HCT116 (cell line): ENCODE measurements around the gene TFCP2. TPM values are rescaled to one million over a fixed set of nuclear protein-coding genes. Genes with fewer than 3 reads are reported as not detected.

Source experiments
- ATAC-seq: fragments of 200-7000 bp; cut with Tn5 transposase; 2 replicates; pipeline ENCODE4 v1.9.1; 2020; ENCODE audit warnings: mild to moderate bottlenecking, moderate library complexity
- BruUV-seq: library from RNA; stranded (reverse); fragments of 400-500 nt; replicated peaks from 2 replicates; lab custom pipeline; 2021; lab: Mats Ljungman, UMichigan
- CTCF ChIA-PET: fragments of 300-600 bp; sonication (Branson Sonifier 250); formaldehyde crosslinking; loops from one replicate; lab custom pipeline; 2021; ENCODE audit warnings: antibody characterized with exemption; lab: Charles Lee
- POLR2A ChIA-PET: fragments of 300-600, 350-600 bp; sonication (Branson Sonifier 250); formaldehyde crosslinking; loops from one replicate; lab custom pipeline; 2021; ENCODE audit warnings: antibody characterized with exemption; lab: Charles Lee
- RAD21 ChIA-PET, 2 experiments: fragments of 300-600 bp; sonication (Branson Sonifier 250); formaldehyde crosslinking; loops; one replicate each; lab custom pipeline; 2023; ENCODE audit warnings: low total read pairs in 2 of 2; ENCODE audit not compliant: uncharacterized antibody in 2 of 2, unreplicated experiment in 2 of 2, low non-redundant PET in 1 of 2; lab: Charles Lee
- DNase-seq: peaks from one replicate; pipeline ENCODE4 v3.0.0-alpha.2; 2010; ENCODE audit warnings: low read depth, low spot score
- H2AFZ ChIP-seq: fragments of 200-600 bp; shearing (Covaris generic), sonication (generic); 2 replicates; pipeline ENCODE4 v1.6.1; 2017; ENCODE audit warnings: low read depth, mixed run types, mixed read lengths, antibody characterized with exemption, low read length; ENCODE audit not compliant: poor library complexity, severe bottlenecking
- H3K27ac ChIP-seq: 2 replicates; pipeline ENCODE4 v1.5.1; 2012; ENCODE audit warnings: low read depth, low read length
- H3K27me3 ChIP-seq: fragments of 200-600 bp; sonication (generic); 2 replicates; pipeline ENCODE4 v1.6.1; 2016; ENCODE audit warnings: mixed run types, low read length, mixed read lengths; ENCODE audit not compliant: insufficient read depth
- H3K36me3 ChIP-seq, 2 experiments: fragments of 200-500 bp in 1 of 2; fragments of 200-600 bp in 1 of 2; sonication (Bioruptor generic) in 1 of 2; sonication (generic) in 1 of 2; 2 replicates each; pipeline versions ENCODE4 v1.5.1 to v1.6.1; 2014 to 2016; ENCODE audit warnings: low read length in 2 of 2, inconsistent platforms in 1 of 2, mixed read lengths in 1 of 2, mixed run types in 1 of 2; ENCODE audit not compliant: insufficient read depth in 2 of 2, control insufficient read depth in 1 of 2
- H3K4me1 ChIP-seq, 2 experiments: fragments of 200-600 bp in 1 of 2; sonication (generic) in 1 of 2; 2 replicates each; pipeline versions ENCODE4 v1.5.1 to v1.6.1; 2012 to 2017; ENCODE audit warnings: low read length in 2 of 2, inconsistent platforms in 1 of 2, mild to moderate bottlenecking in 1 of 2, mixed read lengths in 1 of 2, mixed run types in 1 of 2, moderate library complexity in 1 of 2; ENCODE audit not compliant: insufficient read depth in 2 of 2, control insufficient read depth in 1 of 2
- H3K4me2 ChIP-seq: fragments of 200-600 bp; sonication (generic); 2 replicates; pipeline ENCODE4 v1.6.1; 2017; ENCODE audit warnings: mixed run types, low read length, mixed read lengths
- H3K4me3 ChIP-seq, 2 experiments: fragments of 200-600 bp in 1 of 2; sonication (generic) in 1 of 2; replicated peaks in 1 of 2; 2 replicates each; pipeline ENCODE4 v1.5.1; 2011 to 2016; ENCODE audit warnings: low read length in 2 of 2, control low read depth in 1 of 2, low read depth in 1 of 2, mild to moderate bottlenecking in 1 of 2, mixed read lengths in 1 of 2, mixed run types in 1 of 2
- H3K79me2 ChIP-seq: fragments of 200-600 bp; sonication (generic); 2 replicates; pipeline ENCODE4 v1.6.1; 2017; ENCODE audit warnings: mild to moderate bottlenecking, mixed run types, low read length, moderate library complexity, mixed read lengths; ENCODE audit not compliant: insufficient read depth
- H3K9ac ChIP-seq: fragments of 200-600 bp; sonication (generic); 2 replicates; pipeline ENCODE4 v1.6.1; 2016; ENCODE audit warnings: low read length, mixed read lengths
- H3K9me2 ChIP-seq: fragments of 200-600 bp; sonication (generic), shearing (Covaris generic); 2 replicates; pipeline ENCODE4 v1.6.1; 2017; ENCODE audit warnings: mixed run types, mild to moderate bottlenecking, moderate library complexity; ENCODE audit not compliant: insufficient read depth
- H3K9me3 ChIP-seq, 2 experiments: fragments of 200-500 bp in 1 of 2; fragments of 200-600 bp in 1 of 2; sonication (Bioruptor generic) in 1 of 2; sonication (generic) in 1 of 2; 2 replicates each; pipeline ENCODE4 v1.6.1; 2014 to 2017; ENCODE audit warnings: low read length in 2 of 2, mixed read lengths in 2 of 2, inconsistent platforms in 1 of 2, low read depth in 1 of 2, mild to moderate bottlenecking in 1 of 2, mixed run types in 1 of 2, moderate library complexity in 1 of 2; ENCODE audit not compliant: control insufficient read depth in 1 of 2, insufficient read depth in 1 of 2
- H4K20me1 ChIP-seq: fragments of 200-600 bp; sonication (generic), shearing (Covaris generic); 2 replicates; pipeline ENCODE4 v1.6.1; 2017; ENCODE audit warnings: mixed run types, mild to moderate bottlenecking, moderate library complexity; ENCODE audit not compliant: insufficient read depth
- CBX3 ChIP-seq: IDR thresholded peaks from 2 replicates; pipeline ENCODE4 v1.6.1; 2012; ENCODE audit warnings: low read depth
- CEBPB ChIP-seq: IDR thresholded peaks from 2 replicates; pipeline ENCODE4 v1.6.1; 2012; ENCODE audit warnings: low read depth
- EGR1 ChIP-seq: IDR thresholded peaks from 2 replicates; pipeline ENCODE4 v1.6.1; 2012; ENCODE audit warnings: low read depth
- ELF1 ChIP-seq: IDR thresholded peaks from 2 replicates; pipeline ENCODE4 v1.6.1; 2012; ENCODE audit warnings: low read depth, borderline replicate concordance
- EZH2 ChIP-seq: fragments of 200-600 bp; sonication (generic); IDR thresholded peaks from 2 replicates; pipeline ENCODE4 v1.6.1; 2017; ENCODE audit warnings: antibody characterized with exemption, mixed run types
- EZH2phosphoT487 ChIP-seq: fragments of 200-600 bp; IDR thresholded peaks from 2 replicates; pipeline ENCODE4 v1.6.1; 2018; ENCODE audit warnings: antibody characterized with exemption, borderline replicate concordance
- JUND ChIP-seq: IDR thresholded peaks from 2 replicates; pipeline ENCODE4 v1.6.1; 2012
- POLR2A ChIP-seq: IDR thresholded peaks from 2 replicates; pipeline ENCODE4 v1.7.0; 2011; ENCODE audit warnings: borderline replicate concordance; ENCODE audit not compliant: insufficient read depth, insufficient read length; ENCODE audit errors: extremely low read depth
- POLR2AphosphoS5 ChIP-seq: IDR thresholded peaks from 2 replicates; pipeline ENCODE4 v1.6.1; 2011; ENCODE audit warnings: mild to moderate bottlenecking, low read depth, low read length, moderate library complexity
- RAD21 ChIP-seq: IDR thresholded peaks from 2 replicates; pipeline ENCODE4 v1.6.1; 2012; ENCODE audit warnings: low read depth, mild to moderate bottlenecking
- SIN3A ChIP-seq: IDR thresholded peaks from 2 replicates; pipeline ENCODE4 v1.6.1; 2012; ENCODE audit warnings: low read depth
- SP1 ChIP-seq: IDR thresholded peaks from 2 replicates; pipeline ENCODE4 v1.6.1; 2012; ENCODE audit warnings: low read depth
- TCF7L2 ChIP-seq: IDR thresholded peaks from 2 replicates; pipeline ENCODE4 v1.7.0; 2011; ENCODE audit warnings: borderline replicate concordance, inconsistent platforms; ENCODE audit not compliant: insufficient read depth, insufficient read length; ENCODE audit errors: extremely low read depth
- ZFX ChIP-seq: fragments of 450-650 bp; IDR thresholded peaks from 2 replicates; pipeline ENCODE4 v1.6.1; 2017
- ZNF274 ChIP-seq: fragments of 200-500 bp; sonication (Bioruptor generic); IDR thresholded peaks from 2 replicates; pipeline ENCODE4 v1.6.1; 2014; ENCODE audit warnings: mild to moderate bottlenecking, low read depth, low read length, inconsistent platforms
- intact Hi-C: fragments of 100-400 bp; cut with micrococcal nuclease; formaldehyde crosslinking; loops from 2 replicates; pipeline ENCODE4 v1.10.0; 2022
- total RNA-seq: library from RNA; stranded (reverse); gene quantifications from one replicate; pipeline ENCODE4 v1.2.1, GENCODE V29; 2021; ENCODE audit not compliant: unreplicated experiment
- TF ChIP-seq, protein P1 (sequence below): IDR thresholded peaks from 2 replicates; pipeline ENCODE4 v1.6.1; 2012
- TF ChIP-seq, protein P2 (sequence below): IDR thresholded peaks from 2 replicates; pipeline ENCODE4 v1.6.1; 2012
- TF ChIP-seq, protein P3 (sequence below): IDR thresholded peaks from 2 replicates; pipeline ENCODE4 v1.6.1; 2011; ENCODE audit warnings: mild to moderate bottlenecking, low read length, moderate library complexity; ENCODE audit not compliant: insufficient replicate concordance; ENCODE audit errors: extremely low read depth
- TF ChIP-seq, protein P4 (sequence below): IDR thresholded peaks from 2 replicates; pipeline ENCODE4 v1.6.1; 2012; ENCODE audit warnings: low read depth
- TF ChIP-seq, protein P5 (sequence below), 3 experiments: fragments of 200-600 bp in 1 of 3; sonication (generic) in 1 of 3; IDR thresholded peaks in 2 of 3; conservative IDR thresholded peaks in 1 of 3; 2 replicates each; pipeline ENCODE4 v1.5.1; 2012 to 2017; ENCODE audit warnings: low read depth in 2 of 3, low read length in 2 of 3, antibody characterized with exemption in 1 of 3, borderline replicate concordance in 1 of 3, control low read depth in 1 of 3, mild to moderate bottlenecking in 1 of 3, mixed read lengths in 1 of 3, mixed run types in 1 of 3, moderate library complexity in 1 of 3; ENCODE audit not compliant: insufficient read depth in 1 of 3

Gene TFCP2
- total RNA-seq, 1 experiment from 2014 or later = 31.6 TPM

DNA sequence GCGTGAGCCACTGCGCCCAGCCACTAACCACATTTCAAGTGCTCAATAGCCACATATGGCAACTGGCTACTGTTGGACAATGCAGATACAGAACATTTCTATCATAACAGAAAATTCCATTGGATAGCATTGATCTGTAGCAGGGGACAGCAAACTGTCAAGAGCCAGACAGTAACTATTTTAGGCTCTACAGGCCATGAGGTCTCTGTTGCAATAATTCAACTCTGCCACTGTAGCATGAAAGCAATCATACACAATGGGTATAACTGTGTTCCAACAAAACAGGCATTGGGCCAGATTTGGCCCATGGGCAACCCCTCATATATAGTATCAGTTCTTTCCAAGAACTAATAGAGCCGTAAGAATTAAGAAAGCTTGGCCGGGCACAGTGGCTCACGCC, 97.5 kb downstream of the TFCP2 start:
- no peaks in the 10 kb centered on the region for H3K27me3 ChIP-seq
- no peaks in the 10 kb centered on the region for H3K9me3 ChIP-seq
- no peak for ATAC-seq
- no peak overlapping the region for H3K4me3 ChIP-seq
- BruUV-seq = no TSS peak
- POLR2A ChIA-PET = interaction anchor here (0.8 to 1.3 kb wide), 2 partner anchors 8 to 9 kb away, joined by 3 to 10 read pairs; partner anchors contain the start of gene CSRNP2
- no peak overlapping the region for H3K4me2 ChIP-seq
- H3K36me3 ChIP-seq = peaks cover 4 to 12% of the 10 kb centered on the region in 2 experiments; a peak in 2 of 4 replicates
- DNase-seq = no peak
- no peaks in the 10 kb centered on the region for H3K79me2 ChIP-seq
- no peak for TF ChIP-seq ZNF274
- TF ChIP-seq JUND = no peak
- TF ChIP-seq CBX3 = no peak
- TF ChIP-seq, protein P1, sequence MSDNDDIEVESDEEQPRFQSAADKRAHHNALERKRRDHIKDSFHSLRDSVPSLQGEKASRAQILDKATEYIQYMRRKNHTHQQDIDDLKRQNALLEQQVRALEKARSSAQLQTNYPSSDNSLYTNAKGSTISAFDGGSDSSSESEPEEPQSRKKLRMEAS = no peak
- TF ChIP-seq SP1 = no peak
- TF ChIP-seq RAD21 = no peak
- no peak for TF ChIP-seq POLR2A
- no peak for TF ChIP-seq EGR1
- TF ChIP-seq ELF1 = no peak
- TF ChIP-seq, protein P2, sequence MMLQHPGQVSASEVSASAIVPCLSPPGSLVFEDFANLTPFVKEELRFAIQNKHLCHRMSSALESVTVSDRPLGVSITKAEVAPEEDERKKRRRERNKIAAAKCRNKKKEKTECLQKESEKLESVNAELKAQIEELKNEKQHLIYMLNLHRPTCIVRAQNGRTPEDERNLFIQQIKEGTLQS = no peak
- TF ChIP-seq SIN3A = no peak
- TF ChIP-seq CEBPB = no peak
- no peak for TF ChIP-seq POLR2AphosphoS5
- TF ChIP-seq, protein P3, sequence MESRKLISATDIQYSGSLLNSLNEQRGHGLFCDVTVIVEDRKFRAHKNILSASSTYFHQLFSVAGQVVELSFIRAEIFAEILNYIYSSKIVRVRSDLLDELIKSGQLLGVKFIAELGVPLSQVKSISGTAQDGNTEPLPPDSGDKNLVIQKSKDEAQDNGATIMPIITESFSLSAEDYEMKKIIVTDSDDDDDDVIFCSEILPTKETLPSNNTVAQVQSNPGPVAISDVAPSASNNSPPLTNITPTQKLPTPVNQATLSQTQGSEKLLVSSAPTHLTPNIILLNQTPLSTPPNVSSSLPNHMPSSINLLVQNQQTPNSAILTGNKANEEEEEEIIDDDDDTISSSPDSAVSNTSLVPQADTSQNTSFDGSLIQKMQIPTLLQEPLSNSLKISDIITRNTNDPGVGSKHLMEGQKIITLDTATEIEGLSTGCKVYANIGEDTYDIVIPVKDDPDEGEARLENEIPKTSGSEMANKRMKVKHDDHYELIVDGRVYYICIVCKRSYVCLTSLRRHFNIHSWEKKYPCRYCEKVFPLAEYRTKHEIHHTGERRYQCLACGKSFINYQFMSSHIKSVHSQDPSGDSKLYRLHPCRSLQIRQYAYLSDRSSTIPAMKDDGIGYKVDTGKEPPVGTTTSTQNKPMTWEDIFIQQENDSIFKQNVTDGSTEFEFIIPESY = no peak
- TF ChIP-seq EZH2 = no peak
- no peak for TF ChIP-seq EZH2phosphoT487
- no peak for TF ChIP-seq ZFX
- no peak for TF ChIP-seq TCF7L2
- TF ChIP-seq, protein P4, sequence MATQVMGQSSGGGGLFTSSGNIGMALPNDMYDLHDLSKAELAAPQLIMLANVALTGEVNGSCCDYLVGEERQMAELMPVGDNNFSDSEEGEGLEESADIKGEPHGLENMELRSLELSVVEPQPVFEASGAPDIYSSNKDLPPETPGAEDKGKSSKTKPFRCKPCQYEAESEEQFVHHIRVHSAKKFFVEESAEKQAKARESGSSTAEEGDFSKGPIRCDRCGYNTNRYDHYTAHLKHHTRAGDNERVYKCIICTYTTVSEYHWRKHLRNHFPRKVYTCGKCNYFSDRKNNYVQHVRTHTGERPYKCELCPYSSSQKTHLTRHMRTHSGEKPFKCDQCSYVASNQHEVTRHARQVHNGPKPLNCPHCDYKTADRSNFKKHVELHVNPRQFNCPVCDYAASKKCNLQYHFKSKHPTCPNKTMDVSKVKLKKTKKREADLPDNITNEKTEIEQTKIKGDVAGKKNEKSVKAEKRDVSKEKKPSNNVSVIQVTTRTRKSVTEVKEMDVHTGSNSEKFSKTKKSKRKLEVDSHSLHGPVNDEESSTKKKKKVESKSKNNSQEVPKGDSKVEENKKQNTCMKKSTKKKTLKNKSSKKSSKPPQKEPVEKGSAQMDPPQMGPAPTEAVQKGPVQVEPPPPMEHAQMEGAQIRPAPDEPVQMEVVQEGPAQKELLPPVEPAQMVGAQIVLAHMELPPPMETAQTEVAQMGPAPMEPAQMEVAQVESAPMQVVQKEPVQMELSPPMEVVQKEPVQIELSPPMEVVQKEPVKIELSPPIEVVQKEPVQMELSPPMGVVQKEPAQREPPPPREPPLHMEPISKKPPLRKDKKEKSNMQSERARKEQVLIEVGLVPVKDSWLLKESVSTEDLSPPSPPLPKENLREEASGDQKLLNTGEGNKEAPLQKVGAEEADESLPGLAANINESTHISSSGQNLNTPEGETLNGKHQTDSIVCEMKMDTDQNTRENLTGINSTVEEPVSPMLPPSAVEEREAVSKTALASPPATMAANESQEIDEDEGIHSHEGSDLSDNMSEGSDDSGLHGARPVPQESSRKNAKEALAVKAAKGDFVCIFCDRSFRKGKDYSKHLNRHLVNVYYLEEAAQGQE = no peak
- TF ChIP-seq, protein P5, sequence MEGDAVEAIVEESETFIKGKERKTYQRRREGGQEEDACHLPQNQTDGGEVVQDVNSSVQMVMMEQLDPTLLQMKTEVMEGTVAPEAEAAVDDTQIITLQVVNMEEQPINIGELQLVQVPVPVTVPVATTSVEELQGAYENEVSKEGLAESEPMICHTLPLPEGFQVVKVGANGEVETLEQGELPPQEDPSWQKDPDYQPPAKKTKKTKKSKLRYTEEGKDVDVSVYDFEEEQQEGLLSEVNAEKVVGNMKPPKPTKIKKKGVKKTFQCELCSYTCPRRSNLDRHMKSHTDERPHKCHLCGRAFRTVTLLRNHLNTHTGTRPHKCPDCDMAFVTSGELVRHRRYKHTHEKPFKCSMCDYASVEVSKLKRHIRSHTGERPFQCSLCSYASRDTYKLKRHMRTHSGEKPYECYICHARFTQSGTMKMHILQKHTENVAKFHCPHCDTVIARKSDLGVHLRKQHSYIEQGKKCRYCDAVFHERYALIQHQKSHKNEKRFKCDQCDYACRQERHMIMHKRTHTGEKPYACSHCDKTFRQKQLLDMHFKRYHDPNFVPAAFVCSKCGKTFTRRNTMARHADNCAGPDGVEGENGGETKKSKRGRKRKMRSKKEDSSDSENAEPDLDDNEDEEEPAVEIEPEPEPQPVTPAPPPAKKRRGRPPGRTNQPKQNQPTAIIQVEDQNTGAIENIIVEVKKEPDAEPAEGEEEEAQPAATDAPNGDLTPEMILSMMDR (IDR thresholded peaks at IDR 0.05 in 2 of 3, conservative IDR thresholded peaks at IDR 0.05 in 1 of 3; ENCODE audit: borderline replicate concordance in 1 of 3, insufficient read depth in 1 of 3, low read depth in 2 of 3, low read length in 2 of 3) = no peak
- TF ChIP-seq, all 23 proteins: peak for 0
- Histone ChIP-seq H2AFZ (no peak overlapping the region), H4K20me1 (no peaks in the 10 kb centered on the region), H3K9ac (no peak overlapping the region), H3K4me1 (no peaks in the 10 kb centered on the region), H3K9me2 (no peaks in the 10 kb centered on the region), H3K27ac (no peak overlapping the region)
- ChIA-PET RAD21 (no interaction called here), CTCF (no interaction called here)
- intact Hi-C loops = no loop called here
